ENCODE measurements around the gene SAV1.

Gene SAV1

DNA sequence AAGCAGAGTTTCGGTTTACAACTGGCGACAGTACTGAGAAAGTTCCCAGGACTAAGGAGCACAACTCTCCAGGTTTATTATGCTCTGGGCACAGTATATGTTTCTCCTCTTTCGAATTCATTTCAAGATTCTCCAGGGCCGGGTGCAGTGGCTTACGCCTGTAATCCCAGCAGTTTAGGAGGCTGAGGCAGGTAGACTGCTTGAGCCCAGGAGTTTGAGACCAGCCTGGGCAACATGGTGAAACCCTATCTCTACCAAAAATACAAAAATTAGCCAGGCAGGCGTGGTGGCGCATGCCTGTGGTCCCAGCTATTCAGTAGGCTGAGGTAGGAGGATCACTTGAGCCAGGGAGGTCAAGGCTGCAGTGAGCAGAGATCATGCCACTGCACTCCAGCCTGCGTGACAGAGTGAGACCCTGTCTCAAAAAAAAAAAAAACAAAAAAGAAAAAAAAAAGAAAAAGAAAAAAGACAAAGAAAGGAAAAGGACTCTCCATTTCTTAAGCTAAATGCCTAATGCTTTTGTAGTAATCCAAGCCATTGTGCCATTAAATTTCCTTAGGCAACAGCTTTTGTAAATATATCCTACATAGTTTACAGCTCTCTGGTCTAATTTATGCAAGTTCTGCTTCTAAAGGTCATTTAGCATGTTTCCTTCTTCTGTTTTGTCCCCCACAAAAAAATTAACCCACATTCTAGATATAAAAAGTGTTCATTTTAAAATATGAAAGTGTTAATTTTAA, 73.4 kb downstream of the SAV1 start:
- Histone ChIP-seq H3K9me3 (replicated peaks in 1 of 11) (peaks cover 0 to 6% (median 0%) of the 10 kb centered on the region in 11 experiments; a peak in 3 of 22 replicates), H3K4me2 (no peak overlapping the region), H4K20me1 (no peaks in the 10 kb centered on the region), H3K9ac (no peak overlapping the region), H3K27ac (no peak overlapping the region), H3K4me1 (no peaks in the 10 kb centered on the region), H3K36me3 (no peaks in the 10 kb centered on the region), H3K4me3 (no peak overlapping the region), H3K27me3 (no peaks in the 10 kb centered on the region)
- TF ChIP-seq Cebpa-rat (IDR thresholded peaks at IDR 0.05) = no peak

DNA sequence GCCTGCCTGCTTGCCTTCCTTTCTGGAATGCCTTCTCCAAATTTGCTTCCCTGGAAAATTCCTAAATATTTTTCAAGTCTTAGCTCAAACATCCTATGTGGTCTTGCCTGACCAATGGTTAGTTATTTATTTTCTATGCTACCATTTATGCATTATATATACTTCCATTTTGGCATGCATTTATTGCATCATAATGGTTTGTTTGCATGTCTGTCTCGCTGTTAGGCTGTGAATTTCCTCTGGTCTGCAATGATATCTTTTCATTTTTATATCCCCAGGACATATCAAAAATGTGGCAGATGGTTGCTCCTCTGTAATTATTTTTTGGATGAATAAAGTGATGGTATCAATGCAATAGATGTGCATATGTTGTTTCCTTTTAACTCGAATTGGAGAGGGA, 77.6 kb downstream of the SAV1 start:
- TF ChIP-seq Cebpa-rat (IDR thresholded peaks at IDR 0.05) = no peak
- Histone ChIP-seq H3K27ac (no peak overlapping the region), H3K4me1 (0 out of 20 replicates have a peak, but pooled peaks cover 0 to 5% (median 0%) of the 10 kb centered on the region in 10 experiments), H3K4me3 (no peak overlapping the region), H4K20me1 (no peaks in the 10 kb centered on the region), H3K27me3 (no peaks in the 10 kb centered on the region), H3K9me3 (replicated peaks in 1 of 11) (peaks cover 0 to 6% (median 0%) of the 10 kb centered on the region in 11 experiments; a peak in 3 of 22 replicates), H3K4me2 (no peak overlapping the region), H3K36me3 (no peaks in the 10 kb centered on the region), H3K9ac (no peak overlapping the region)
